ENCODE data around the gene CDYL2. TPM values are rescaled to one million over a fixed set of nuclear protein-coding genes. Genes with fewer than 3 reads are reported as not detected.
A peak's percentile ranks its signal among the peaks of the same experiment; 100 is the strongest.

The CDYL2 gene
- total RNA-seq, 6 donors from 2014 or later, result 6.0 to 16.7 (median 8.0) TPM

- no peaks in the 10 kb centered on the region for H3K4me1 ChIP-seq
- DNase-seq (peak in 1 of 2 donors; percentile 36), ATAC-seq (ENCODE audit: low FRiP score in 2 of 2) (no peak)
- no peak for TF ChIP-seq EP300 (IDR thresholded peaks at IDR 0.05)
- no peak for TF ChIP-seq CTCF (IDR thresholded peaks at IDR 0.05)
- no peak for TF ChIP-seq POLR2AphosphoS5 (IDR thresholded peaks at IDR 0.05)
- TF ChIP-seq POLR2A (IDR thresholded peaks at IDR 0.05), result no peak
- H3K4me3 ChIP-seq, result no peak overlapping the region
- no peak overlapping the region for H3K27ac ChIP-seq
- H3K27me3 ChIP-seq, result no peaks in the 10 kb centered on the region
- H3K36me3 ChIP-seq, result no peaks in the 10 kb centered on the region
- no peaks in the 10 kb centered on the region for H3K9me3 ChIP-seq
- 91 to 95% methylated on average over 8 to 9 of the region's 10 CpGs for WGBS, 2 donors
Observed at GRCh38 chr16:80703131-80704071, 101.0 kb downstream of the CDYL2 start.

DNA sequence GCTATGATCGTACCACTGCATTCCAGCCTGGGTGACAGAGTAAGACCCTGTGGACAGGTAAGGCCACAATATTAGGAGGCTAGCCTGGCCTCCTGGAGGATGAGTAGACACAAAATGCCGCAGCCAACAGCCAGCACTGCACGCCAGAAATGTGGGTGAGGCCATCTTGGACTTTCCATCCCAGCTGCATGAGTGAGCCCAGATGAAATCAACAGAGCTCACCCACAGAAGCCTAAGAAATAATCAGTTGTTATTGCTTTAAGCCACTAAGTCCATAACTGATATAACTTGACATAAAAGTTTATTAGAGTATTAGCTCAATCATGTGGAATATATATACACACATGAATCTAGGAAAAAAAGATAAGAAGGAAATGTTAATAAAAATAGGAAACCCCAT lies 101.7 kb downstream of the CDYL2 start:
- Histone ChIP-seq H3K27me3 (no peaks in the 10 kb centered on the region), H3K4me1 (no peaks in the 10 kb centered on the region), H3K9me3 (no peaks in the 10 kb centered on the region), H3K36me3 (no peaks in the 10 kb centered on the region), H3K27ac (no peak overlapping the region), H3K4me3 (no peak overlapping the region)
- TF ChIP-seq EP300 (IDR thresholded peaks at IDR 0.05), result no peak
- no peak for TF ChIP-seq POLR2AphosphoS5 (IDR thresholded peaks at IDR 0.05)
- TF ChIP-seq CTCF (IDR thresholded peaks at IDR 0.05), result no peak
- no peak for TF ChIP-seq POLR2A (IDR thresholded peaks at IDR 0.05)
- 98 to 100% methylated on average over 2 to 3 of the region's 3 CpGs for WGBS, 2 donors
- DNase-seq (no peak), ATAC-seq (ENCODE audit: low FRiP score in 2 of 2) (no peak)

DNA sequence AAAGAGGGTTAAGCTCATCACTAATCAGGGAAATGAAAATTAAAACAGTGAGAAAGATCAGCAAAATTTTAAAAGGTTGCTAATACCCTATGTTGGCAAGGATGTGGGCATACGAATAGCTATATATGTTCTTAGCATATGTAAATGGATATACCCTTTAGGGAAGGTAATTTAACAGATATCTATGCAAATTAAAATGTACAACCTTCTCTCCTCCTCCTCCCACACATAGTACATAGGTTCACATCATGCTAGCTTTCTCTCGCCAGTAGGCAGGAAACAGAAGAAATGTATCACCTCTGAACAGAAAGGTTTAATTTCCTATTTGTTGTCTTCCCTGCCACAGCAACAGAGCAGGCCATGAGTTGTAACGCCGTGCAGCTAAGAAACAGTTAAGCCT lies 103.8 kb downstream of the CDYL2 start:
- 77 to 80% methylated on average over 4 of the region's 4 CpGs for WGBS, 2 donors

DNA sequence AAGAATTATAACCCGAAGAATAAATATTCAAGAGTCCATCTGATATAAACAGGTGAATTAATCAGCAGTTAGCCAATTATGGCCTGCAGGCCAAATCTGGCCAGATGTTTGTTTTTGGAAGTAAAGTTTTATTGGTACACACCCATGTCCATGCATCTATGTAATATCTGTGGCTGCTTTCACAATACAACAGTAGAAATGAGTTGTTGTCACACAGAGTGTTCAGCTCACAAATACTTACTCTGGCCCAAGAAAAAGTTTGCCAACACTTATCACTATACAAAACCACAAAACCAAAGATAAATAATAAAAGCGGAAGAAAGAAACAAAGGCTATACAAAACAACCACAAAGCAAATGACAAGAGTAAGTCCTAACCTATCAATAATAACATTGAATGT lies 109.4 kb downstream of the CDYL2 start:
- DNase-seq (no peak), ATAC-seq (ENCODE audit: low FRiP score in 2 of 2) (no peak)
- Histone ChIP-seq H3K4me3 (no peak overlapping the region), H3K9me3 (no peaks in the 10 kb centered on the region), H3K4me1 (no peaks in the 10 kb centered on the region), H3K27ac (no peak overlapping the region), H3K36me3 (no peaks in the 10 kb centered on the region), H3K27me3 (no peaks in the 10 kb centered on the region)
- TF ChIP-seq POLR2A (IDR thresholded peaks at IDR 0.05), result no peak
- no peak for TF ChIP-seq EP300 (IDR thresholded peaks at IDR 0.05)
- TF ChIP-seq POLR2AphosphoS5 (IDR thresholded peaks at IDR 0.05), result no peak
- TF ChIP-seq CTCF (IDR thresholded peaks at IDR 0.05), result no peak
- WGBS, 2 donors, result 92 to 94% methylated on average over 2 of the region's 2 CpGs

More for the DNA sequence above, 103.8 kb downstream of the CDYL2 start:
- no peak for ATAC-seq (ENCODE audit: low FRiP score in 2 of 2)
- TF ChIP-seq EP300 (IDR thresholded peaks at IDR 0.05) (no peak), POLR2AphosphoS5 (IDR thresholded peaks at IDR 0.05) (no peak), POLR2A (IDR thresholded peaks at IDR 0.05) (no peak), CTCF (IDR thresholded peaks at IDR 0.05) (no peak)
- H3K4me1 ChIP-seq, result no peaks in the 10 kb centered on the region
- no peaks in the 10 kb centered on the region for H3K36me3 ChIP-seq
- no peaks in the 10 kb centered on the region for H3K27me3 ChIP-seq
- H3K9me3 ChIP-seq, result no peaks in the 10 kb centered on the region
- no peak for DNase-seq
- no peak overlapping the region for H3K4me3 ChIP-seq
- no peak overlapping the region for H3K27ac ChIP-seq
